Measurements from ENCODE around the gene GGN.
A peak's percentile ranks its signal among the peaks of the same experiment; 100 is the strongest.
"Not testable (repeated sequence)": the region's sequence is repeated elsewhere in the genome, so short reads cannot be mapped to it uniquely, and the experiment has no call there.

The GGN gene

GRCh38 chr19:38411041-38411712 is 23.3 kb upstream of the GGN start:
- no peak for DNase-seq

DNA sequence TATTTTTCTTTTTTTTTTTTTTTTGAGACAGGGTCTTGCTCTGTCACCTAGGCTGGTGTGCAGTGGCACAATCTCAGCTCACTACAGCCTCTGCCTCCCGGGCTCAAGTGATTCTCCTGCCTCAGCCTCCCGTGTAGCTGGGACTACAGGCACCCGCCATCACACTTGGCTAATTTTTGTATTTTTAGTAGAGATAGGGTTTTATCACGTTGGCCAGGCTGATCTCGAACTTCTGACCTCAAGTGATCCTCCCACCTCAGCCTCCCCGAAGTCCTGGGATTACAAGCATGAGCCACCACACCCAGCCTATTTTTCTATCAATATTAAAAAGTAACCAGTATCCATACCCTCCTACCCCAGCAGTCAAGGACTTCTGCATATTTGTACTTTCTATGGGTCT is 22.6 kb upstream of the GGN start:
- not testable (repeated sequence) for DNase-seq

DNA sequence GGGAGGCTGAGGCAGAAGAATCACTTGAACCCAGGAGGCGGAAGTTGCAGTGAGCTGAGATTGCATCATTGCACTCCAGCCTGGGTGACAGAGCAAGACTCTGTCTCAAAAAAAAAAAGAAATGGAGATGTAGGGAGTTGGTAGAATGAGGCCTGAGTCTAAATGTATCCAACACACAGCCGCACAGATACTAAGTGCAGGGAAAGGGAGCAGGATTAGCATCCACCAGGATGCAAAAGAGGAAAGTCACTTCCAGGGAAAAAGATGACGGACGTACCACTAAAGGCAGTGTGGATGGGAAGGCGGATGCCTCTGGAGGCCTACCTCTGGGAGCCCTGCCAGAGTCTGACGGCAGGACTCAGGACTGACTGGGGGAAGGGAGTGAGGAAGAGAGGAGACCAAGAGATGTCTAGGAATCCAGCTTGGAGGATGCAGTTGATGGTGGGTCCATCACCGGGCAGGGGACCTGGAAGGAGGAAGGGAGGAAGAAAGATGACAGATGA is 21.8 kb upstream of the GGN start:
- DNase-seq, result no peak

- DNase-seq, result no peak
Observed at GRCh38 chr19:38405276-38405675, 17.4 kb upstream of the GGN start.

- no peak for DNase-seq
Observed at GRCh38 chr19:38404858-38405257, 17.0 kb upstream of the GGN start.

DNA sequence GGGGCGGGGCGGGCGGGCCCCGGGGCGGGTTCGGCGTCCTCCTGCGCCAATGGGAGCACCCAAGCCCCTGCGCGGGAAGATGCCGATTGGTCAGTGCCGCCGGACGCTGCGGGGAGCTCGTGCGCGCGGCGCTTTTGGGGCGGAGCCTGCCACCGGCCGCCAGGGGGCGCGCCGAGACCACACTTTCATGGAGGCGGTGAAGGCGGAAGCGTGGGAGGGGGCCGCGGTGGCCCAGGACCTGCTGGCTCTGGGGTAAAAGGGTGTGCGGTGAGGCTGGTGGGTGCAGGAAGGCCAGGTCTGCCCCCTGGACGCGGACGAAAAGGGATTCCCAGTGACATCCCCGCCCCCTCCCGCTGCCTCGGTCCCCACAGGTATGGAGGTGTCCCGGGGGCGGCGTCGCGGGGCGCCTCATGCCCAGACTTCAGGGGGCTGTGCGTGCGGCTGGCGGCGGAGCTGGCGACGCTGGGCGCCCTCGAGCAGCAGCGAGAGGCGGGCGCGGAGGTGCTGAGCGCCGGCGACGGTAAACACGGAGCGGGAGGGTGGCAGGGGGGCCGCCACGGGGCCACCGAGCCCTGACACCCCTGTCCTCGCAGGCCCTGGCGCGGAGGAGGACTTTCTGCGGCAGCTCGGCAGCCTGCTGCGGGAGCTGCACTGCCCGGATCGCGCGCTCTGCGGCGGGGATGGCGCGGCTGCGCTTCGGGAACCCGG is 15.3 kb upstream of the GGN start, which contains the start of gene FAM98C:
Gene FAM98C (plus strand): TSS at position 127 of the 708 bp plus-strand sequence. CDS start 61 bp downstream, at position 188.
- DNase-seq, result peak; percentile 93

GRCh38 chr19:38402623-38402966 is 14.8 kb upstream of the GGN start:
- no peak for DNase-seq

DNA sequence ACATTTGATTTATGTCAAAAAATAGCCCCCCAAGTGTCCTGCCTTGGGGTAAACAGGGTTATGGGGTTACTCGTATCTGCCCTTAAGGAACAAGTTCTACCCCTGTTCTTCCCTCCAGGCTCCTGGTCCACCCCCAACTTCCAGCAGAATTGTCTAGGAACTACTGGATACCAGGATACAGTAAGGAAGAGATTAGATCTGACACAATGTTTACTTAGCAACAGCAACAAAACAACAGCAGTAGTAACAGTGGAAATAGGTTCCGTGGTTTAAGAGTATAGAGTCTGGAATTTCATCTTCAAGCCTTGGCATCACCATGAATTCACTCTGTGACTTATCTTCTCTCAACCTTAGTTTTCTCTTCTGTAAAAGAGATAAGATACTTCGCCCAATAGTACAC is 13.3 kb upstream of the GGN start:
- DNase-seq, result no peak

DNA sequence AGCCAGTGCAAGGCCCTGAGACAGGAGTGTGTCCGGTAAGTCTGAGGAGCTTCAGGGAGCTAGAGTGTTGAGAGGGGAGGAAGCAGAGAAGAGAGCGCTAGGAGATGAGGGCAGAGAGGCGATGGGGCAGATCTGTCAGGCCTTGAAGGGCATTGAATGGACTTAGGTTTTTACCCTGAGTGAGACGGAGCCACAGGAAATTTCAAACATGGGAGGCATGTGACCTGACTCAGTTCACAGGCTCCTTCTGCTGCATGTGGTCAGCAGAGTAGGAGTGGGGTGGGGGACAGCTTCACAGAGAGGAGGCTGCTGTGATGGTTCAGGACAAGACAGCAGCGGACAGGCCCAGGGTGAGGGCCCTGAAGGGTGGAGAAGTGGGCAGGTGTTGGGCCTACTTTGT is 12.5 kb upstream of the GGN start:
- DNase-seq, result no peak

- DNase-seq, result no peak
Observed at GRCh38 chr19:38399537-38399936, 11.7 kb upstream of the GGN start.

DNA sequence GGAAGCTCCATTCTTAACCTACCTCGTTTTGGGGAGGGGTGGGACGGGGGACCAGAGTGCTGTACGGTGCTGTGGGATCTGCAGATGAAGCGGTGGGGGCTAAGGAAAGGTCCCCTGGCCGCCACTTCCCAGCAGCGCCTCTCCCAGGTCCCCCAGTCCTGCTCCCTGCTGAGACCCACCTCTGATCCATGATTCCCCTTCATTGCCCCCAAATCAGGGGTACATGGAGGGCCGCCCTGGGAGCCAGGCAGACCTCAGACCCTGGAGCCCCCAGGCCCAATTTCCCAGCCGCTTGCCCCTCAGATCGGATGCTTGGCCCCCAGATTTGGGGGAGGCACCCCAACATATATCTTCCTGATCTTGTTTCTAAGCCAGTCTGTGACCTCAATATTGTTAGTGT is 11.2 kb upstream of the GGN start:
- DNase-seq, result no peak

DNA sequence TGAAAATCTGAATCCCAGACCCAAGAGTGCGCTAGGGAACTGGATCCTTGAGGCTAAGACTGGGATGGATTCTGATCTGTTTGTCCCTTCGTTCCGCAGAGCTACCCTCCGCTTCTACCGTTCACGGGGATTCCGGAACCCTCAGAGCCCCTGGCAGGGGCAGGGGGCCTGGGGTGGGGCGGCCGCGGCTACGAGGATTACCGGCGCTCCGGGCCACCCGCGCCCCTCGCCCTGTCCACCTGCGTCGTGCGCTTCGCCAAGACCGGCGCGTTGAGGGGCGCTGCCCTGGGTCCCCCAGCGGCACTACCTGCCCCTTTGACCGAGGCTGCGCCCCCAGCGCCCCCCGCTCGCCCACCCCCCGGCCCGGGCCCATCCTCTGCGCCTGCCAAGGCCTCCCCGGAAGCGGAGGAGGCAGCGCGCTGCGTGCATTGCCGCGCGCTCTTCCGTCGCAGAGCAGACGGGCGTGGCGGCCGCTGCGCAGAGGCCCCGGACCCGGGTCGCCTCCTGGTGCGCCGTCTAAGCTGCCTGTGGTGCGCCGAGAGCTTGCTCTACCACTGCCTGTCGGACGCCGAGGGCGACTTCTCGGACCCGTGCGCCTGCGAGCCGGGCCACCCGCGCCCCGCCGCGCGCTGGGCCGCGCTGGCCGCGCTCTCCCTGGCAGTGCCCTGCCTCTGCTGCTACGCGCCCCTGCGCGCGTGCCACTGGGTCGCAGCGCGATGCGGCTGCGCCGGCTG is 7.7 kb upstream of the GGN start:
- DNase-seq, result no peak

DNA sequence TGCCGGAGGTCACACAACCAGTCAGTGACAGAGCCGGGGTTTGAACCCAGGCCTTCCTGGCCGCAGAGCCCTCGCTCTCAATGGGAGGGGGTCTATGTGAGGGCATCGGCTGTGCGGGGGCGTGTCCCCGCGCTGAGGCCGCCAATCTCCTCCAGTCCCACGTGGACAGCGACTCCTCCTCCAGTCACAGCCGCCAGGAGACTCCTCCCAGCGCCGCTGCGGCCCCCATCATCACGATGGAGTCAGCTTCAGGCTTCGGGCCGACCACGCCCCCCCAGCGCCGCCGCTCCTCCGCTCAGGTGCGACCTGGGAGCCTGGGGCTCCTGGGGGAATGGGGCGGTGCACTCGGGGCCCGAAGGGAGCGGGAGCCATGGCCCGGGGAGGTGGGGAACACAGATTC is 6.7 kb upstream of the GGN start:
- no peak for DNase-seq

DNA sequence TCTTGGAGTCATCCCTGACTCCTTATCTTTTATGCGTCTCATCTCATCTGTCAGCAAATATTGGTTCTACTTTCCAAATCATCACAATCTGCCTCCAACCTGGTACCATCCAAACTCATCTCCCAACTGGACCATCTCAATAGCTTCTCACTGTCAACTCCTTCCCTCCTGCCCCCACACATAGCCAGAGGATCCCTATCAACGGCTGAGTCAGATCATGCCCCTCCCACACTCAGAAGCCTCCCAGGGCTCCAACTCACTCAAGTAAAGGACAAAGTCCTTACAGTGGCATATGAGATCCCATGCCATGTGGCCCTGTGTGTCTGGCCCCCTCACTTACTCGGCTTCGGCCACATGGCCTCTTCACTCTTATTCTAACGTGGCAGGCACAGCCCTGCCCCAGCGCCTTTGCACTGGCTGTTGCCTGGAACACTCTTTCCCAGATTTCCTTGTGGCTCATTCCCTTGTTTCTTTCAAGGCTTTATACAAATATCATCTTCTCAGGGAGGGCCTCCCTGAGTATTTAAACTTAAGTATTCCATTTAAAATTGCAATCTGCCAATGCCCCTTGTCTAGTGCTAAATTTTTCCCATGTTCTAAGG is 5.0 kb upstream of the GGN start:
- DNase-seq, result no peak

DNA sequence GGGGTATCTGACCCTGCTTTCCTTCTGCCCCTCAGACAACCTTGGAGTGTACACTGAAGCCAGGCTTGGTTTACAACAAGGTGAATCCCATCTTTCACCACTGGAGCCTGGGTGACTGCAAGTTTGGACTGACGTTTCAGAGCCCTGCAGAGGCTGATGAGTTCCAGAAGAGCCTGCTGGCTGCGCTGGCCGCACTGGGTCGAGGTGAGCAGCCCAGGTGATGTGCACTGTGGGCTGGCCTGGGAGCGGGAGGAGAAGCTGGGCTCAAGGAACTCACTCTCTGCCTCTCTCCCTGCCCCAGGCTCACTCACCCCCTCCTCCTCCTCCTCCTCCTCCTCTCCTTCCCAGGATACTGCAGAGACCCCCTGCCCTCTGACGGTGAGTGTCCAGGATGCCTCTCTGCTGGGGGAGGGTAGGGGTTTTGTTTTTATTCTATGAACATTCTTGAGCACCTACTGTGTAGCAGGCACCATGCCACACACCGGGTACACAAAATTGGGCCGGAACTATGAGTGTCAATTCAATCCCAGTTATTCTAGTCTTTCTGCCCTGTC is 4.2 kb upstream of the GGN start:
- DNase-seq, result no peak

GRCh38 chr19:38389957-38390924 is 2.4 kb upstream of the GGN start:
- DNase-seq, result no peak

GRCh38 chr19:38389101-38389925 is 1.5 kb upstream of the GGN start:
- peak; percentile 22 for DNase-seq

DNA sequence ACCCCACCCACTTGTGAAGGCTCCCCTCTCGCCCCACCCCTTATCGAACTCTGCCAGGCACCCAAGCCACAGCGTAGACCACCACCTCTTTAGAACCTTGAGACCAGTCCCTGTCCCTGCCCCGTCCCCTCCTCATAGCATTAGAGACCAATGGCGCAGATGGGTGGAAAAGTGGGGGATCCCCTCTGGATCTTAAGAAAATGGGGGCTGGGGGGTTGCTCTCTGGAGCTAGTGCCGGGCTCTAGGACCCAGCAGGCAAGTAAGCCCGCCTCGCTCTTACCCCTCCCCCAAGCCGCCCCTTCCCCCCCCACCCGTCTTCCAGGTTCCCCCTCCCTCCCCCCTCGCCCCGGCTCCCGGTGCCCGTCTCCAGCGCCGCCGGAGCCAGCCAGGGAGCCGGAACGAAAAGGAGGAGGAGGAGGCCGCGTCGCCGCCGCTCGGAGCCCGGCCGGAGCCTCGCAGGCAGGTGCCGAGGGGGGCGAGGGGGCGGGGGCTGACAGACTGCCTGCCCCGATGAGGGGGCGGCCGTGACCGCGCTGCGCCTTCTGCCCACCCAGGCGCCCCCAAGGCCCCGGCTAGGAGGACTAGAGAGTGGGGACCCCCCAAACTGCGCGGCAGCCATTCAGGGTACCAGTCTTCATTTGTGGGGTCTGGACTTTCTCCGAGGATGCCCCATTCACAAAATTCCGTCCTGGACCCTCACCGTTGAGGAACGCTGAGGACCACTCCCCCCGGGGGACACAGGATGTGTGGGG is 691 bp upstream of the GGN start, which contains the start of gene SPRED3:
Gene SPRED3 (plus strand): TSS at position 349 of the 752 bp plus-strand sequence. CDS start 1,606 bp downstream, outside the sequence.
- DNase-seq, result peak; percentile 52

- DNase-seq, result no peak
Observed at GRCh38 chr19:38386971-38387549, 774 bp downstream of the GGN start.
